T-helper 17 cell (primary cell): ENCODE results near the gene DAAM1. TPM values are rescaled to one million over a fixed set of nuclear protein-coding genes. Genes with fewer than 3 reads are reported as not detected.

Experiments
- ATAC-seq: fragments of 150-1000 bp; cut with Tn5 transposase; 2 replicates; pipeline ENCODE4 v1.10.0; 2021; ENCODE audit warnings: mild to moderate bottlenecking, moderate library complexity
- DNase-seq, 3 donors: peaks; one replicate each; pipeline versions ENCODE4 v3.0.0 to v3.0.0-alpha.2; 2020 to 2021
- H3K9me3 ChIP-seq: one replicate; pipeline ENCODE4 v1.7.0; 2013; ENCODE audit warnings: low read length, mild to moderate bottlenecking; ENCODE audit not compliant: control insufficient read depth, poor library complexity, severe bottlenecking
- H3K27ac Mint-ChIP-seq: one replicate; pipeline ENCODE4 v1.8.0; 2022; ENCODE audit warnings: mild to moderate bottlenecking, moderate library complexity, mixed read lengths
- H3K27me3 Mint-ChIP-seq: one replicate; pipeline ENCODE4 v1.8.0; 2022; ENCODE audit warnings: mixed read lengths
- H3K36me3 Mint-ChIP-seq: one replicate; pipeline ENCODE4 v1.8.0; 2022; ENCODE audit warnings: low read depth, mixed read lengths
- H3K4me1 Mint-ChIP-seq: one replicate; pipeline ENCODE4 v1.8.0; 2022; ENCODE audit warnings: mild to moderate bottlenecking, mixed read lengths
- H3K4me3 Mint-ChIP-seq: one replicate; pipeline ENCODE4 v1.8.0; 2022; ENCODE audit warnings: mild to moderate bottlenecking, moderate library complexity, mixed read lengths
- total RNA-seq, 4 donors: library from RNA in 2 of 4; stranded (reverse) in 2 of 4; gene quantifications; one replicate each; pipeline ENCODE4 v1.2.3 and lab custom pipeline; 2022 to 2026

Gene DAAM1
- total RNA-seq, 2 donors from 2014 or later: 22.6 to 25.6 TPM

- no peaks in the 10 kb centered on the region for H3K9me3 ChIP-seq
- Mint-ChIP-seq H3K4me1 (no peaks in the 10 kb centered on the region), H3K27me3 (no peaks in the 10 kb centered on the region), H3K27ac (no peak overlapping the region), H3K4me3 (no peak overlapping the region), H3K36me3 (peaks cover 10% of the 10 kb centered on the region)
- DNase-seq (no peak), ATAC-seq (no peak)
Measured at GRCh38 chr14:59342516-59343484, 154.3 kb downstream of the DAAM1 start.

GRCh38 chr14:59343585-59343984 is 155.1 kb downstream of the DAAM1 start:
- Mint-ChIP-seq H3K36me3 (peaks cover 11% of the 10 kb centered on the region), H3K27ac (no peak overlapping the region), H3K4me1 (no peaks in the 10 kb centered on the region), H3K4me3 (no peak overlapping the region), H3K27me3 (no peaks in the 10 kb centered on the region)
- DNase-seq: no peak
- no peak for ATAC-seq
- H3K9me3 ChIP-seq: no peaks in the 10 kb centered on the region

DNA sequence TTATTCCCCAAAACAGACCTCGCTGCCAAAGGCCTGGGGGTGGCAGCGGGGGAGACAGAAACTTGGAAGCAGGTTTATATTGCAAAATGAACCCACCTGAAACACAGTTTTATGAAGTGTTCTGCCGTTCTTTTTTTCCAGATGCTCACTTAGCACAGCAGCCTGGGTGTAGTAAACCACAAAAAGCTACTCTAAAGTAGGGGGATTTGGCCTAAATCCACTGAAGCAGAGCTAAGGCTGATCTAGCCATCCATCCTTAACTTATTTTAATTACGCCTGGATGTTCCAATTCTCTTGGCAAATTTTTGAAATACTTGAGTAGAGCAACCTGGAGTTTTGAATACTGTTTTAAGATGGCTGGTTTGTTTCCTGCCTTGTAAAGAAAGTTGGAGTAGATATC is 155.5 kb downstream of the DAAM1 start:
- peaks cover 11% of the 10 kb centered on the region for H3K36me3 Mint-ChIP-seq

GRCh38 chr14:59344691-59345455 is 156.4 kb downstream of the DAAM1 start:
- ATAC-seq (no peak), DNase-seq (no peak)
- H3K36me3 Mint-ChIP-seq: peaks cover 9% of the 10 kb centered on the region
- H3K9me3 ChIP-seq: no peaks in the 10 kb centered on the region
- H3K4me3 Mint-ChIP-seq: no peak overlapping the region
- no peaks in the 10 kb centered on the region for H3K4me1 Mint-ChIP-seq
- H3K27me3 Mint-ChIP-seq: no peaks in the 10 kb centered on the region
- no peak overlapping the region for H3K27ac Mint-ChIP-seq

More for the DNA sequence above, 155.5 kb downstream of the DAAM1 start:
- no peak for DNase-seq
- Mint-ChIP-seq H3K4me1 (no peaks in the 10 kb centered on the region), H3K27me3 (no peaks in the 10 kb centered on the region), H3K4me3 (no peak overlapping the region), H3K27ac (no peak overlapping the region)
- no peak for ATAC-seq
- no peaks in the 10 kb centered on the region for H3K9me3 ChIP-seq

GRCh38 chr14:59346329-59346728 is 157.9 kb downstream of the DAAM1 start:
- Mint-ChIP-seq H3K27me3 (no peaks in the 10 kb centered on the region), H3K27ac (no peak overlapping the region), H3K36me3 (peaks cover 8% of the 10 kb centered on the region), H3K4me3 (no peak overlapping the region), H3K4me1 (no peaks in the 10 kb centered on the region)
- DNase-seq (no peak), ATAC-seq (no peak)
- H3K9me3 ChIP-seq: no peaks in the 10 kb centered on the region

GRCh38 chr14:59346796-59347510 is 158.5 kb downstream of the DAAM1 start:
- ATAC-seq (no peak), DNase-seq (no peak)
- Mint-ChIP-seq H3K4me3 (no peak overlapping the region), H3K27ac (no peak overlapping the region), H3K4me1 (no peaks in the 10 kb centered on the region), H3K36me3 (peaks cover 8% of the 10 kb centered on the region), H3K27me3 (no peaks in the 10 kb centered on the region)
- no peaks in the 10 kb centered on the region for H3K9me3 ChIP-seq

DNA sequence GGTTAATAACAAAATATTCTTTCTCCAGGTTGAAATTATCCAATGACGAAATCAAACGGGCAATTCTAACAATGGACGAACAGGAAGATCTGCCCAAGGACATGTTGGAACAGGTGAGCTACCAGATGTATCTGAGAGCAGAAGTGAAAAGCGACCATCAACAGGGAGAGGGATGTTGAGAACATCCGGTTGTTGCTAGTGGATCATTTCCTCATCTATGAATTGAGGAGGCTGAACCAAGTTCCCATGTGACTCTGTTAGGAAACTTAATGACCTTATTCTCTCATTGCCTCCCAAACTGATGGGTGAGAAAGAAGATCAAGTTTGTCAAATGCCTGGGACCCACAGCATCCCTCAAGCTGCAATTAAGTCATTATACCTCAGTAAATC is 159.0 kb downstream of the DAAM1 start:
- Mint-ChIP-seq H3K27ac (no peak overlapping the region), H3K4me1 (no peaks in the 10 kb centered on the region), H3K36me3 (peaks cover 8% of the 10 kb centered on the region), H3K4me3 (no peak overlapping the region), H3K27me3 (no peaks in the 10 kb centered on the region)
- DNase-seq (no peak), ATAC-seq (no peak)
- no peaks in the 10 kb centered on the region for H3K9me3 ChIP-seq

- Mint-ChIP-seq H3K27me3 (no peaks in the 10 kb centered on the region), H3K36me3 (peaks cover 5% of the 10 kb centered on the region), H3K4me1 (no peaks in the 10 kb centered on the region), H3K27ac (no peak overlapping the region), H3K4me3 (no peak overlapping the region)
- H3K9me3 ChIP-seq: no peaks in the 10 kb centered on the region
- ATAC-seq (no peak), DNase-seq (no peak)
Measured at GRCh38 chr14:59347915-59348314, 159.4 kb downstream of the DAAM1 start.

- no peak overlapping the region for H3K4me3 Mint-ChIP-seq
- peaks cover 3% of the 10 kb centered on the region for H3K36me3 Mint-ChIP-seq
- H3K4me1 Mint-ChIP-seq: no peaks in the 10 kb centered on the region
- no peaks in the 10 kb centered on the region for H3K9me3 ChIP-seq
- H3K27me3 Mint-ChIP-seq: no peaks in the 10 kb centered on the region
- ATAC-seq (no peak), DNase-seq (no peak)
- no peak overlapping the region for H3K27ac Mint-ChIP-seq
Measured at GRCh38 chr14:59349258-59349701, 160.8 kb downstream of the DAAM1 start.

- DNase-seq (no peak), ATAC-seq (no peak)
- H3K4me3 Mint-ChIP-seq: no peak overlapping the region
- no peaks in the 10 kb centered on the region for H3K4me1 Mint-ChIP-seq
- H3K27ac Mint-ChIP-seq: no peak overlapping the region
- peaks cover 17% of the 10 kb centered on the region for H3K36me3 Mint-ChIP-seq
- no peaks in the 10 kb centered on the region for H3K27me3 Mint-ChIP-seq
- no peaks in the 10 kb centered on the region for H3K9me3 ChIP-seq
Measured at GRCh38 chr14:59352961-59353360, 164.5 kb downstream of the DAAM1 start.

GRCh38 chr14:59354666-59355065 is 166.2 kb downstream of the DAAM1 start:
- no peaks in the 10 kb centered on the region for H3K9me3 ChIP-seq
- peaks cover 14% of the 10 kb centered on the region for H3K36me3 Mint-ChIP-seq

DNA sequence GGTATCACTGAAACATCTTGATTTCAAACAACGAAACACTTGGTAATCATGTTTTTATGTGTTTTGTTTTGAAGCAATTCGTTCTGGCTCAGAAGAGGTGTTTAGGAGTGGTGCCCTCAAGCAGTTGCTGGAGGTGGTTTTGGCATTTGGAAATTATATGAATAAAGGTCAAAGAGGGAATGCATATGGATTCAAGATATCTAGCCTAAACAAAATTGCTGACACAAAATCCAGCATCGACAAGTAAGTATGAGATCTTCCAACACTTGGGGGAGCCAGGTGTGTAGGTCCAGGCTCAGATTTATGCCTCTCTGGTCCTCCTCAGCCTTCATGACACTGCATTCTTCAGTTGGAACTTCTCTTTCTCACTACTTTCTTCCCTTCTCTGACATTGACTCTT is 166.6 kb downstream of the DAAM1 start:
- no peaks in the 10 kb centered on the region for H3K27me3 Mint-ChIP-seq
- DNase-seq: no peak
- no peak overlapping the region for H3K4me3 Mint-ChIP-seq
- no peaks in the 10 kb centered on the region for H3K9me3 ChIP-seq
- no peak overlapping the region for H3K27ac Mint-ChIP-seq
- no peak for ATAC-seq
- H3K36me3 Mint-ChIP-seq: peaks cover 14% of the 10 kb centered on the region
- peaks cover 2% of the 10 kb centered on the region for H3K4me1 Mint-ChIP-seq

More at GRCh38 chr14:59354666-59355065, 166.2 kb downstream of the DAAM1 start:
- ATAC-seq (no peak), DNase-seq (no peak)
- no peaks in the 10 kb centered on the region for H3K27me3 Mint-ChIP-seq
- H3K4me1 Mint-ChIP-seq: peaks cover 2% of the 10 kb centered on the region
- no peak overlapping the region for H3K4me3 Mint-ChIP-seq
- no peak overlapping the region for H3K27ac Mint-ChIP-seq

GRCh38 chr14:59356312-59356711 is 167.8 kb downstream of the DAAM1 start:
- no peaks in the 10 kb centered on the region for H3K27me3 Mint-ChIP-seq
- H3K4me1 Mint-ChIP-seq: peaks cover 5% of the 10 kb centered on the region
- H3K9me3 ChIP-seq: no peaks in the 10 kb centered on the region
- H3K27ac Mint-ChIP-seq: no peak overlapping the region
- peaks cover 20% of the 10 kb centered on the region for H3K36me3 Mint-ChIP-seq
- no peak for ATAC-seq
- no peak for DNase-seq
- no peak overlapping the region for H3K4me3 Mint-ChIP-seq
